IMR-90 (cell line): ENCODE results near the gene TMEM240. TPM values are rescaled to one million over a fixed set of nuclear protein-coding genes. Genes with fewer than 3 reads are reported as not detected.

Experiments used
- ATAC-seq: fragments of 200-7000 bp; cut with Tn5 transposase; 2 replicates; pipeline ENCODE4 v1.9.1; 2020; ENCODE audit warnings: low read depth, mild to moderate bottlenecking, moderate library complexity
- BruUV-seq: library from RNA; stranded (reverse); fragments of 400-500 nt; replicated peaks from 2 replicates; lab custom pipeline; 2021; lab: Mats Ljungman, UMichigan
- CTCF ChIA-PET: fragments of 300-600 bp; formaldehyde crosslinking; extraction: SDS; loops from one replicate; lab custom pipeline; 2021; ENCODE audit warnings: antibody characterized with exemption; lab: Yijun Ruan, JAX
- POLR2A ChIA-PET: fragments of 300-600 bp; sonication (Branson Sonifier 250); formaldehyde crosslinking; loops from one replicate; lab custom pipeline; 2022; ENCODE audit warnings: antibody characterized with exemption; ENCODE audit not compliant: unreplicated experiment; lab: Charles Lee
- DNase-seq: peaks from one replicate; pipeline ENCODE4 v3.0.0; 2013
- H2AFZ ChIP-seq: replicated peaks from 2 replicates; pipeline ENCODE3; 2013; ENCODE audit warnings: low read length, mild to moderate bottlenecking; ENCODE audit not compliant: poor library complexity
- H2AK5ac ChIP-seq: 2 replicates; pipeline ENCODE4 v1.6.1; 2013; ENCODE audit warnings: low read depth, low read length, inconsistent platforms
- H2AK9ac ChIP-seq: replicated peaks from 2 replicates; pipeline ENCODE3; 2013; ENCODE audit warnings: mild to moderate bottlenecking, low read depth, low read length, moderate library complexity; ENCODE audit not compliant: poor library complexity
- H2BK120ac ChIP-seq: 2 replicates; pipeline ENCODE4 v1.6.1; 2013; ENCODE audit warnings: low read depth, low read length, inconsistent platforms
- H2BK15ac ChIP-seq: 3 replicates; pipeline ENCODE4 v1.6.1; 2013; ENCODE audit warnings: low read depth, low read length, inconsistent platforms
- H2BK20ac ChIP-seq: 2 replicates; pipeline ENCODE4 v1.6.1; 2013; ENCODE audit warnings: low read depth, mild to moderate bottlenecking, inconsistent platforms, low read length, moderate library complexity
- H2BK5ac ChIP-seq: 2 replicates; pipeline ENCODE4 v1.6.1; 2013; ENCODE audit warnings: mild to moderate bottlenecking, low read depth, low read length, inconsistent platforms; ENCODE audit not compliant: poor library complexity, severe bottlenecking
- H3K14ac ChIP-seq: replicated peaks from 2 replicates; pipeline ENCODE4 v1.6.1; 2013; ENCODE audit warnings: low read depth, low read length, inconsistent platforms
- H3K18ac ChIP-seq: 2 replicates; pipeline ENCODE4 v1.6.1; 2013; ENCODE audit warnings: low read depth, low read length, control low read depth
- H3K23ac ChIP-seq: 2 replicates; pipeline ENCODE4 v1.6.1; 2013; ENCODE audit warnings: low read depth, low read length, inconsistent platforms
- H3K27ac ChIP-seq: 2 replicates; pipeline ENCODE4 v1.5.1; 2013; ENCODE audit warnings: mild to moderate bottlenecking, control low read depth, low read length; ENCODE audit not compliant: insufficient read depth
- H3K27me3 ChIP-seq: 2 replicates; pipeline ENCODE4 v1.6.1; 2013; ENCODE audit warnings: low read length; ENCODE audit not compliant: control insufficient read depth, insufficient read depth
- H3K36me3 ChIP-seq: 2 replicates; pipeline ENCODE4 v1.6.1; 2013; ENCODE audit warnings: low read length, mixed read lengths; ENCODE audit not compliant: control insufficient read depth, insufficient read depth
- H3K4ac ChIP-seq: 2 replicates; pipeline ENCODE4 v1.6.1; 2013; ENCODE audit warnings: low read depth, low read length, inconsistent platforms
- H3K4me1 ChIP-seq: 2 replicates; pipeline ENCODE4 v1.6.1; 2013; ENCODE audit warnings: low read length, mixed read lengths; ENCODE audit not compliant: control insufficient read depth, insufficient read depth
- H3K4me2 ChIP-seq: 2 replicates; pipeline ENCODE4 v1.6.1; 2013; ENCODE audit warnings: low read depth, mild to moderate bottlenecking, control low read depth, low read length, moderate library complexity
- H3K4me3 ChIP-seq: 2 replicates; pipeline ENCODE4 v1.5.1; 2013; ENCODE audit warnings: low read depth, mild to moderate bottlenecking, control low read depth, low read length, moderate library complexity; ENCODE audit not compliant: insufficient read depth
- H3K56ac ChIP-seq: 2 replicates; pipeline ENCODE4 v1.6.1; 2013; ENCODE audit warnings: low read length, inconsistent platforms; ENCODE audit not compliant: insufficient read depth; ENCODE audit errors: extremely low read depth
- H3K79me1 ChIP-seq, 2 experiments: 2 replicates each; pipeline ENCODE4 v1.6.1; 2013; ENCODE audit warnings: low read length in 2 of 2, inconsistent platforms in 1 of 2, low read depth in 1 of 2
- H3K9ac ChIP-seq: 2 replicates; pipeline ENCODE4 v1.6.1; 2013; ENCODE audit warnings: low read depth, low read length, control low read depth
- H3K9me1 ChIP-seq: 2 replicates; pipeline ENCODE4 v1.6.1; 2013; ENCODE audit warnings: low read length, inconsistent platforms; ENCODE audit not compliant: insufficient read depth
- H3K9me3 ChIP-seq: 2 replicates; pipeline ENCODE4 v1.6.1; 2013; ENCODE audit warnings: low read length; ENCODE audit not compliant: control insufficient read depth, insufficient read depth
- H4K20me1 ChIP-seq: 2 replicates; pipeline ENCODE4 v1.6.1; 2013; ENCODE audit warnings: low read length, inconsistent platforms; ENCODE audit not compliant: insufficient read depth
- H4K5ac ChIP-seq: 2 replicates; pipeline ENCODE4 v1.6.1; 2013; ENCODE audit warnings: mild to moderate bottlenecking, low read depth, low read length, control low read depth
- H4K8ac ChIP-seq, 2 experiments: 2 replicates each; pipeline ENCODE4 v1.6.1; 2013; ENCODE audit warnings: low read depth in 2 of 2, low read length in 2 of 2, control low read depth in 1 of 2, inconsistent platforms in 1 of 2
- H4K91ac ChIP-seq: 2 replicates; pipeline ENCODE4 v1.6.1; 2013; ENCODE audit warnings: low read depth, low read length, inconsistent platforms; ENCODE audit not compliant: insufficient read depth
- BHLHE40 ChIP-seq: fragments of 150-350 bp; IDR thresholded peaks from 2 replicates; pipeline ENCODE4 v1.6.1; 2016; ENCODE audit warnings: mild to moderate bottlenecking, low read depth, low read length
- CEBPB ChIP-seq: IDR thresholded peaks from 2 replicates; pipeline ENCODE4 v1.6.1; 2012; ENCODE audit warnings: low read depth, low read length, improper control_type of control experiment
- CHD1 ChIP-seq: IDR thresholded peaks from 2 replicates; pipeline ENCODE4 v1.6.1; 2012; ENCODE audit warnings: low read depth, low read length, improper control_type of control experiment
- FOS ChIP-seq: fragments of 150-350 bp; IDR thresholded peaks from 2 replicates; pipeline ENCODE4 v1.6.1; 2016; ENCODE audit warnings: low read depth, low read length
- MAFK ChIP-seq: IDR thresholded peaks from 2 replicates; pipeline ENCODE4 v1.6.1; 2012; ENCODE audit warnings: low read depth, low read length, improper control_type of control experiment
- MAZ ChIP-seq: IDR thresholded peaks from 2 replicates; pipeline ENCODE4 v1.6.1; 2012; ENCODE audit warnings: low read depth, mild to moderate bottlenecking, low read length, improper control_type of control experiment, moderate library complexity, borderline replicate concordance
- MXI1 ChIP-seq: IDR thresholded peaks from 2 replicates; pipeline ENCODE4 v1.6.1; 2012; ENCODE audit warnings: low read depth, mild to moderate bottlenecking, low read length, moderate library complexity, borderline replicate concordance
- NFE2L2 ChIP-seq: fragments of 150-350 bp; IDR thresholded peaks from 2 replicates; pipeline ENCODE4 v1.6.1; 2016; ENCODE audit warnings: low read depth, mild to moderate bottlenecking, low read length
- POLR2A ChIP-seq: IDR thresholded peaks from 2 replicates; pipeline ENCODE4 v1.6.1; 2012; ENCODE audit warnings: mild to moderate bottlenecking, low read depth, low read length
- RAD21 ChIP-seq: IDR thresholded peaks from 2 replicates; pipeline ENCODE4 v1.6.1; 2012; ENCODE audit warnings: low read length, improper control_type of control experiment
- RCOR1 ChIP-seq: IDR thresholded peaks from 2 replicates; pipeline ENCODE4 v1.6.1; 2012; ENCODE audit warnings: mild to moderate bottlenecking, low read length, improper control_type of control experiment; ENCODE audit not compliant: insufficient replicate concordance
- RFX5 ChIP-seq: IDR thresholded peaks from 2 replicates; pipeline ENCODE4 v1.8.0; 2012; ENCODE audit warnings: low read depth, mild to moderate bottlenecking, low read length, moderate library complexity
- SMC3 ChIP-seq: fragments of 150-350 bp; IDR thresholded peaks from 2 replicates; pipeline ENCODE4 v1.6.1; 2016; ENCODE audit warnings: low read depth, mild to moderate bottlenecking, antibody characterized with exemption, low read length, moderate library complexity
- WGBS, 2 experiments: methylation state at CpG; one replicate each; pipeline versions ENCODE4 v1.1.5 to v1.1.7; 2013; ENCODE audit warnings: missing lambda C conversion rate in 2 of 2; ENCODE audit not compliant: insufficient read length in 1 of 2; ENCODE audit errors: extremely low coverage in 2 of 2; 5-methylcytosine and 5-hydroxymethylcytosine counted together
- dilution Hi-C: fragments of 300-500 bp; cut with HindIII; formaldehyde crosslinking; loops from one replicate; pipeline ENCODE4 v1.14.3; 2018; ENCODE audit warnings: low sequenced_read_pairs; ENCODE audit not compliant: unreplicated experiment
- in situ Hi-C: fragments of 300-500 bp; cut with MboI; formaldehyde crosslinking; loops from 3 replicates; pipeline ENCODE4 v1.14.3; 2019; ENCODE audit warnings: low sequenced_read_pairs, inconsistent platforms, mixed read lengths
- intact Hi-C: fragments of 100-400 bp; cut with micrococcal nuclease; formaldehyde crosslinking; loops from 2 replicates; pipeline ENCODE4 v1.10.0; 2022
- polyA plus RNA-seq, 3 experiments: library from polyadenylated mRNA; depleted of rRNA; stranded (reverse); fragments of >200 nt; gene quantifications; 2 replicates each; pipeline ENCODE4 v1.2.3, GENCODE V29; 2012; ENCODE audit warnings: low replicate concordance in 1 of 3
- total RNA-seq: library from RNA; depleted of rRNA; stranded (reverse); fragments of >200 nt; gene quantifications from 2 replicates; pipeline ENCODE4 v1.2.3, GENCODE V29; 2012
- TF ChIP-seq, protein P1 (sequence below): fragments of 150-350 bp; IDR thresholded peaks from 2 replicates; pipeline ENCODE4 v1.6.1; 2016; ENCODE audit warnings: low read depth, mild to moderate bottlenecking, low read length, moderate library complexity, borderline replicate concordance
- TF ChIP-seq, protein P2 (sequence below): conservative IDR thresholded peaks from 2 replicates; pipeline ENCODE4 v1.5.1; 2012; ENCODE audit warnings: mild to moderate bottlenecking, low read depth, low read length, improper control_type of control experiment
- TF ChIP-seq, protein P3 (sequence below): fragments of 150-350 bp; IDR thresholded peaks from 2 replicates; pipeline ENCODE4 v1.6.1; 2017; ENCODE audit warnings: mild to moderate bottlenecking, antibody characterized with exemption, low read length, low read depth

The TMEM240 gene
- total and polyA plus RNA-seq, 2 of the 4 experiments (the other 2 are of a cell fraction): 1.6 to 7.6 TPM

- intact Hi-C loops: no loop called here
- H3K9me1 ChIP-seq: peaks cover 19% of the 10 kb centered on the region
- H2BK15ac ChIP-seq: no peak overlapping the region
- H2AFZ ChIP-seq: no peak overlapping the region
- WGBS, 2 experiments: 91% methylated on average over 4 of the region's 10 CpGs; no CpG with 5 or more reads in 1 of the 2 experiments
- H3K79me1 ChIP-seq: peaks cover 13 to 46% of the 10 kb centered on the region in 2 experiments
- no peak overlapping the region for H3K9ac ChIP-seq
- no peak overlapping the region for H4K8ac ChIP-seq
- ATAC-seq (no peak), DNase-seq (no peak)
- no peak overlapping the region for H2AK5ac ChIP-seq
- H2BK120ac ChIP-seq: no peak overlapping the region
- H3K9me3 ChIP-seq: no peaks in the 10 kb centered on the region
- H4K5ac ChIP-seq: no peak overlapping the region
- peaks cover 87% of the 10 kb centered on the region for H4K20me1 ChIP-seq
- H4K91ac ChIP-seq: no peak overlapping the region
- no peak overlapping the region for H3K4me2 ChIP-seq
- TF ChIP-seq BHLHE40 (no peak), FOS (no peak), MAFK (no peak), CEBPB (no peak), MAZ (no peak), RCOR1 (no peak), CHD1 (no peak), RFX5 (no peak), NFE2L2 (no peak), SMC3 (no peak), MXI1 (no peak), RAD21 (no peak), POLR2A (no peak)
- TF ChIP-seq, protein P1, sequence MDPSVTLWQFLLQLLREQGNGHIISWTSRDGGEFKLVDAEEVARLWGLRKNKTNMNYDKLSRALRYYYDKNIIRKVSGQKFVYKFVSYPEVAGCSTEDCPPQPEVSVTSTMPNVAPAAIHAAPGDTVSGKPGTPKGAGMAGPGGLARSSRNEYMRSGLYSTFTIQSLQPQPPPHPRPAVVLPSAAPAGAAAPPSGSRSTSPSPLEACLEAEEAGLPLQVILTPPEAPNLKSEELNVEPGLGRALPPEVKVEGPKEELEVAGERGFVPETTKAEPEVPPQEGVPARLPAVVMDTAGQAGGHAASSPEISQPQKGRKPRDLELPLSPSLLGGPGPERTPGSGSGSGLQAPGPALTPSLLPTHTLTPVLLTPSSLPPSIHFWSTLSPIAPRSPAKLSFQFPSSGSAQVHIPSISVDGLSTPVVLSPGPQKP: no peak
- TF ChIP-seq, protein P2, sequence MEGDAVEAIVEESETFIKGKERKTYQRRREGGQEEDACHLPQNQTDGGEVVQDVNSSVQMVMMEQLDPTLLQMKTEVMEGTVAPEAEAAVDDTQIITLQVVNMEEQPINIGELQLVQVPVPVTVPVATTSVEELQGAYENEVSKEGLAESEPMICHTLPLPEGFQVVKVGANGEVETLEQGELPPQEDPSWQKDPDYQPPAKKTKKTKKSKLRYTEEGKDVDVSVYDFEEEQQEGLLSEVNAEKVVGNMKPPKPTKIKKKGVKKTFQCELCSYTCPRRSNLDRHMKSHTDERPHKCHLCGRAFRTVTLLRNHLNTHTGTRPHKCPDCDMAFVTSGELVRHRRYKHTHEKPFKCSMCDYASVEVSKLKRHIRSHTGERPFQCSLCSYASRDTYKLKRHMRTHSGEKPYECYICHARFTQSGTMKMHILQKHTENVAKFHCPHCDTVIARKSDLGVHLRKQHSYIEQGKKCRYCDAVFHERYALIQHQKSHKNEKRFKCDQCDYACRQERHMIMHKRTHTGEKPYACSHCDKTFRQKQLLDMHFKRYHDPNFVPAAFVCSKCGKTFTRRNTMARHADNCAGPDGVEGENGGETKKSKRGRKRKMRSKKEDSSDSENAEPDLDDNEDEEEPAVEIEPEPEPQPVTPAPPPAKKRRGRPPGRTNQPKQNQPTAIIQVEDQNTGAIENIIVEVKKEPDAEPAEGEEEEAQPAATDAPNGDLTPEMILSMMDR: no peak
- TF ChIP-seq, protein P3, sequence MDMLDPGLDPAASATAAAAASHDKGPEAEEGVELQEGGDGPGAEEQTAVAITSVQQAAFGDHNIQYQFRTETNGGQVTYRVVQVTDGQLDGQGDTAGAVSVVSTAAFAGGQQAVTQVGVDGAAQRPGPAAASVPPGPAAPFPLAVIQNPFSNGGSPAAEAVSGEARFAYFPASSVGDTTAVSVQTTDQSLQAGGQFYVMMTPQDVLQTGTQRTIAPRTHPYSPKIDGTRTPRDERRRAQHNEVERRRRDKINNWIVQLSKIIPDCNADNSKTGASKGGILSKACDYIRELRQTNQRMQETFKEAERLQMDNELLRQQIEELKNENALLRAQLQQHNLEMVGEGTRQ: no peak
- peak overlapping the region; percentile 9; the same call in 1 of the 2 replicates for H3K27ac ChIP-seq
- dilution Hi-C loops: no loop called here
- no peak overlapping the region for H3K56ac ChIP-seq
- BruUV-seq: no TSS peak
- no peaks in the 10 kb centered on the region for H3K27me3 ChIP-seq
- in situ Hi-C loops: no loop called here
- no peak overlapping the region for H2BK20ac ChIP-seq
- H3K4me3 ChIP-seq: no peak overlapping the region
- CTCF ChIA-PET: no interaction called here
- H3K4me1 ChIP-seq: peaks cover 2% of the 10 kb centered on the region; the same call in 1 of the 2 replicates
- H2AK9ac ChIP-seq: no peak overlapping the region
- no peak overlapping the region for H2BK5ac ChIP-seq
- no peak overlapping the region for H3K18ac ChIP-seq
- POLR2A ChIA-PET: no interaction called here
- no peak overlapping the region for H3K4ac ChIP-seq
- no peak overlapping the region for H3K14ac ChIP-seq
- peaks cover 42% of the 10 kb centered on the region for H3K36me3 ChIP-seq
- no peak overlapping the region for H3K23ac ChIP-seq
These were observed 27.5 kb upstream of the TMEM240 start for GRCh38 chr1:1567891-1568291.
